Stomach smooth muscle (tissue), 2 donors: ENCODE results near the gene CBFA2T2.

Source experiments
- H3K27ac ChIP-seq: one replicate; pipeline ENCODE4 v1.7.0; 2013; ENCODE audit warnings: mild to moderate bottlenecking, low read length, inconsistent platforms
- H3K27me3 ChIP-seq, 2 donors: one replicate each; pipeline ENCODE4 v1.7.0; 2013; ENCODE audit warnings: low read length in 2 of 2; ENCODE audit not compliant: insufficient read depth in 2 of 2, control insufficient read depth in 1 of 2
- H3K36me3 ChIP-seq, 2 donors: one replicate each; pipeline ENCODE4 v1.7.0; 2013; ENCODE audit warnings: low read length in 2 of 2; ENCODE audit not compliant: control insufficient read depth in 2 of 2, insufficient read depth in 2 of 2
- H3K4me1 ChIP-seq: one replicate; pipeline ENCODE4 v1.7.0; 2013; ENCODE audit warnings: low read length; ENCODE audit not compliant: control insufficient read depth, insufficient read depth
- H3K4me3 ChIP-seq, 2 donors: one replicate each; pipeline ENCODE4 v1.7.0; 2013; ENCODE audit warnings: low read length in 2 of 2
- H3K9ac ChIP-seq, 2 donors: one replicate each; pipeline ENCODE4 v1.7.0; 2013; ENCODE audit warnings: low read length in 2 of 2, mild to moderate bottlenecking in 1 of 2
- H3K9me3 ChIP-seq, 2 donors: one replicate each; pipeline ENCODE4 v1.7.0; 2013; ENCODE audit warnings: low read length in 2 of 2; ENCODE audit not compliant: control insufficient read depth in 2 of 2
- donor health status: healthy.
- donor health status: Pancreatic carcinoma.

Gene CBFA2T2

GRCh38 chr20:33604084-33604990 is 114.4 kb downstream of the CBFA2T2 start:
- H3K4me3 ChIP-seq: no peak overlapping the region
- peaks cover 12% of the 10 kb centered on the region for H3K4me1 ChIP-seq
- no peaks in the 10 kb centered on the region for H3K9me3 ChIP-seq
- no peak overlapping the region for H3K27ac ChIP-seq
- H3K36me3 ChIP-seq: peaks cover 5 to 6% of the 10 kb centered on the region in 2 donors
- no peaks in the 10 kb centered on the region for H3K27me3 ChIP-seq
- H3K9ac ChIP-seq: no peak overlapping the region

- Histone ChIP-seq H3K27ac (no peak overlapping the region), H3K9me3 (no peaks in the 10 kb centered on the region), H3K4me1 (peaks cover 12% of the 10 kb centered on the region), H3K4me3 (no peak overlapping the region), H3K36me3 (peaks cover 6 to 8% of the 10 kb centered on the region in 2 donors), H3K9ac (no peak overlapping the region), H3K27me3 (no peaks in the 10 kb centered on the region)
These were observed 115.1 kb downstream of the CBFA2T2 start for GRCh38 chr20:33604991-33605370.

- H3K9me3 ChIP-seq: no peaks in the 10 kb centered on the region
- H3K4me3 ChIP-seq: no peak overlapping the region
- no peak overlapping the region for H3K9ac ChIP-seq
- no peaks in the 10 kb centered on the region for H3K27me3 ChIP-seq
- H3K4me1 ChIP-seq: peaks cover 12% of the 10 kb centered on the region
- no peak overlapping the region for H3K27ac ChIP-seq
- H3K36me3 ChIP-seq: peaks cover 3 to 16% of the 10 kb centered on the region in 2 donors
These were observed 116.3 kb downstream of the CBFA2T2 start for GRCh38 chr20:33606118-33606771.

GRCh38 chr20:33609504-33609903 is 119.6 kb downstream of the CBFA2T2 start:
- Histone ChIP-seq H3K9me3 (no peaks in the 10 kb centered on the region), H3K36me3 (peaks cover 7 to 24% of the 10 kb centered on the region in 2 donors), H3K4me3 (no peak overlapping the region)

GRCh38 chr20:33611106-33611505 is 121.2 kb downstream of the CBFA2T2 start:
- Histone ChIP-seq H3K4me1 (peaks cover 10% of the 10 kb centered on the region), H3K36me3 (peaks cover 7 to 27% of the 10 kb centered on the region in 2 donors), H3K4me3 (no peak overlapping the region), H3K9me3 (no peaks in the 10 kb centered on the region), H3K27me3 (no peaks in the 10 kb centered on the region), H3K9ac (no peak overlapping the region), H3K27ac (no peak overlapping the region)

More at GRCh38 chr20:33609504-33609903, 119.6 kb downstream of the CBFA2T2 start:
- Histone ChIP-seq H3K9ac (no peak overlapping the region), H3K27me3 (no peaks in the 10 kb centered on the region), H3K4me1 (peaks cover 14% of the 10 kb centered on the region), H3K27ac (no peak overlapping the region)

- Histone ChIP-seq H3K27ac (no peak overlapping the region), H3K9ac (no peak overlapping the region), H3K27me3 (no peaks in the 10 kb centered on the region), H3K9me3 (no peaks in the 10 kb centered on the region), H3K36me3 (peaks cover 10 to 27% of the 10 kb centered on the region in 2 donors), H3K4me1 (peaks cover 10% of the 10 kb centered on the region), H3K4me3 (no peak overlapping the region)
These were observed 122.1 kb downstream of the CBFA2T2 start for GRCh38 chr20:33612001-33612400.

GRCh38 chr20:33621717-33622400 is 132.0 kb downstream of the CBFA2T2 start:
- Histone ChIP-seq H3K4me1 (no peaks in the 10 kb centered on the region), H3K9ac (no peak overlapping the region), H3K27me3 (no peaks in the 10 kb centered on the region), H3K4me3 (no peak overlapping the region), H3K27ac (no peak overlapping the region), H3K36me3 (peaks cover 27 to 30% of the 10 kb centered on the region in 2 donors), H3K9me3 (no peaks in the 10 kb centered on the region)

GRCh38 chr20:33622705-33623365 is 132.9 kb downstream of the CBFA2T2 start:
- Histone ChIP-seq H3K36me3 (peaks cover 26 to 32% of the 10 kb centered on the region in 2 donors), H3K27me3 (no peaks in the 10 kb centered on the region), H3K4me3 (no peak overlapping the region), H3K9ac (no peak overlapping the region), H3K4me1 (no peaks in the 10 kb centered on the region), H3K9me3 (no peaks in the 10 kb centered on the region), H3K27ac (no peak overlapping the region)

- Histone ChIP-seq H3K4me1 (no peaks in the 10 kb centered on the region), H3K4me3 (no peak overlapping the region), H3K9ac (no peak overlapping the region), H3K27ac (no peak overlapping the region), H3K36me3 (peaks cover 32 to 46% of the 10 kb centered on the region in 2 donors), H3K27me3 (no peaks in the 10 kb centered on the region), H3K9me3 (no peaks in the 10 kb centered on the region)
These were observed 134.5 kb downstream of the CBFA2T2 start for GRCh38 chr20:33624399-33624798.

GRCh38 chr20:33626190-33626589 is 136.3 kb downstream of the CBFA2T2 start:
- H3K9ac ChIP-seq: no peak overlapping the region
- H3K27me3 ChIP-seq: no peaks in the 10 kb centered on the region
- H3K36me3 ChIP-seq: peaks cover 41 to 58% of the 10 kb centered on the region in 2 donors
- no peaks in the 10 kb centered on the region for H3K4me1 ChIP-seq
- no peaks in the 10 kb centered on the region for H3K9me3 ChIP-seq
- no peak overlapping the region for H3K27ac ChIP-seq
- no peak overlapping the region for H3K4me3 ChIP-seq
